Hepatocyte (in vitro differentiated cells): ENCODE results near the gene SLC39A11. TPM values are rescaled to one million over a fixed set of nuclear protein-coding genes. Genes with fewer than 3 reads are reported as not detected.

Experiments
- DNase-seq: peaks from one replicate; pipeline ENCODE4 v3.0.0-alpha.2; 2016; ENCODE audit warnings: low spot score
- H2AFZ ChIP-seq: fragments of 200-600 bp; sonication (generic); 2 replicates; pipeline ENCODE4 v1.6.0; 2016; ENCODE audit warnings: antibody characterized with exemption, mild to moderate bottlenecking
- H3K27ac ChIP-seq: fragments of 200-600 bp; sonication (generic); 2 replicates; pipeline ENCODE4 v1.5.1; 2016; ENCODE audit warnings: mild to moderate bottlenecking
- H3K27me3 ChIP-seq: fragments of 200-600 bp; sonication (generic); 2 replicates; pipeline ENCODE4 v1.6.1; 2016
- H3K36me3 ChIP-seq: fragments of 200-600 bp; sonication (generic); replicated peaks from 2 replicates; pipeline ENCODE4 v1.5.1; 2016; ENCODE audit warnings: low read depth; ENCODE audit not compliant: insufficient read depth
- H3K4me1 ChIP-seq: fragments of 200-600 bp; sonication (generic); 2 replicates; pipeline ENCODE4 v1.5.1; 2016; ENCODE audit warnings: mild to moderate bottlenecking, moderate library complexity; ENCODE audit not compliant: insufficient read depth
- H3K4me2 ChIP-seq: fragments of 200-600 bp; sonication (generic); 2 replicates; pipeline ENCODE4 v1.6.0; 2016
- H3K4me3 ChIP-seq: fragments of 200-600 bp; sonication (generic); 2 replicates; pipeline ENCODE4 v1.5.1; 2016; ENCODE audit warnings: mild to moderate bottlenecking
- H3K79me2 ChIP-seq: fragments of 200-600 bp; sonication (generic); 2 replicates; pipeline ENCODE4 v1.6.0; 2017; ENCODE audit warnings: mild to moderate bottlenecking
- H3K9me2 ChIP-seq: fragments of 200-600 bp; sonication (generic); replicated peaks from 2 replicates; pipeline ENCODE4 v1.6.0; 2017; ENCODE audit warnings: mild to moderate bottlenecking; ENCODE audit not compliant: insufficient read depth
- H3K9me3 ChIP-seq: fragments of 200-600 bp; sonication (generic); 2 replicates; pipeline ENCODE4 v1.5.1; 2016; ENCODE audit warnings: low read depth, mild to moderate bottlenecking
- H4K20me1 ChIP-seq: fragments of 200-600 bp; sonication (generic); 2 replicates; pipeline ENCODE4 v1.6.0; 2016; ENCODE audit warnings: mild to moderate bottlenecking; ENCODE audit not compliant: insufficient read depth, poor library complexity, severe bottlenecking
- CTCF ChIP-seq: fragments of 200-600 bp; sonication (generic); IDR thresholded peaks from 2 replicates; pipeline ENCODE4 v1.5.1; 2016; ENCODE audit warnings: antibody characterized with exemption, mild to moderate bottlenecking; ENCODE audit not compliant: poor library complexity
- EZH2 ChIP-seq: fragments of 200-600 bp; sonication (generic); IDR thresholded peaks from 2 replicates; pipeline ENCODE4 v1.6.1; 2016; ENCODE audit warnings: antibody characterized with exemption, mild to moderate bottlenecking, borderline replicate concordance
- EZH2phosphoT487 ChIP-seq: fragments of 200-600 bp; sonication (generic); IDR thresholded peaks from one replicate; pipeline ENCODE4 v1.6.1; 2018; ENCODE audit warnings: antibody characterized with exemption, mild to moderate bottlenecking, low read depth, moderate library complexity; ENCODE audit not compliant: unreplicated experiment, severe bottlenecking
- WGBS: methylation state at CpG from one replicate; pipeline ENCODE4 v1.1.6; 2016; ENCODE audit warnings: low lambda C conversion rate; ENCODE audit errors: missing lambda C conversion rate; 5-methylcytosine and 5-hydroxymethylcytosine counted together
- polyA plus RNA-seq: library from polyadenylated mRNA; unstranded; fragments of >200 nt; fragmentation: Nextera tagmentation; extraction: Ambion mirVana; gene quantifications from 2 replicates; pipeline ENCODE4 v1.2.1, GENCODE V29; 2016
- total RNA-seq: library from RNA; depleted of rRNA; stranded (reverse); fragments of >200 nt; gene quantifications from 2 replicates; pipeline ENCODE4 v1.2.3, GENCODE V29; 2014

SLC39A11 gene
- total and polyA plus RNA-seq, 2 experiments from 2014 or later: 37.7 to 39.1 TPM

- DNase-seq: no peak
- no peaks in the 10 kb centered on the region for H3K4me1 ChIP-seq
- H3K9me2 ChIP-seq: no peaks in the 10 kb centered on the region
- H3K9me3 ChIP-seq: no peaks in the 10 kb centered on the region
- no peak overlapping the region for H2AFZ ChIP-seq
- H3K27ac ChIP-seq: no peak overlapping the region
- WGBS: 81% methylated on average over 3 of the region's 3 CpGs
- H3K4me2 ChIP-seq: no peak overlapping the region
- no peak for TF ChIP-seq EZH2
- no peak for TF ChIP-seq CTCF
- TF ChIP-seq EZH2phosphoT487: no peak
- no peaks in the 10 kb centered on the region for H3K36me3 ChIP-seq
- H3K79me2 ChIP-seq: no peaks in the 10 kb centered on the region
- no peaks in the 10 kb centered on the region for H3K27me3 ChIP-seq
- H3K4me3 ChIP-seq: no peak overlapping the region
- H4K20me1 ChIP-seq: no peaks in the 10 kb centered on the region
Measured at GRCh38 chr17:73083432-73083831, 9.1 kb downstream of the SLC39A11 start.

GRCh38 chr17:73074566-73074965 lies 17.9 kb downstream of the SLC39A11 start:
- WGBS: 96% methylated on average over 2 of the region's 2 CpGs
- no peak overlapping the region for H2AFZ ChIP-seq

GRCh38 chr17:73072219-73072962 lies 20.1 kb downstream of the SLC39A11 start:
- Histone ChIP-seq H3K4me2 (no peak overlapping the region), H3K9me2 (no peaks in the 10 kb centered on the region), H3K4me3 (no peak overlapping the region), H3K36me3 (no peaks in the 10 kb centered on the region), H3K4me1 (peaks cover 20% of the 10 kb centered on the region), H2AFZ (no peak overlapping the region), H3K27ac (no peak overlapping the region), H3K79me2 (no peaks in the 10 kb centered on the region), H3K9me3 (no peaks in the 10 kb centered on the region), H4K20me1 (no peaks in the 10 kb centered on the region), H3K27me3 (no peaks in the 10 kb centered on the region)
- no peak for TF ChIP-seq CTCF
- TF ChIP-seq EZH2phosphoT487: no peak
- no peak for TF ChIP-seq EZH2
- 89% methylated on average over 14 of the region's 14 CpGs for WGBS
- DNase-seq: no peak

More at GRCh38 chr17:73074566-73074965, 17.9 kb downstream of the SLC39A11 start:
- no peak overlapping the region for H3K4me2 ChIP-seq
- no peaks in the 10 kb centered on the region for H3K79me2 ChIP-seq
- no peaks in the 10 kb centered on the region for H3K27me3 ChIP-seq
- H3K27ac ChIP-seq: no peak overlapping the region
- H3K36me3 ChIP-seq: no peaks in the 10 kb centered on the region
- H4K20me1 ChIP-seq: no peaks in the 10 kb centered on the region
- no peaks in the 10 kb centered on the region for H3K9me3 ChIP-seq
- peaks cover 2% of the 10 kb centered on the region for H3K4me1 ChIP-seq
- DNase-seq: no peak
- TF ChIP-seq EZH2phosphoT487: no peak
- no peak for TF ChIP-seq EZH2
- H3K4me3 ChIP-seq: no peak overlapping the region
- no peaks in the 10 kb centered on the region for H3K9me2 ChIP-seq

- Histone ChIP-seq H3K9me3 (no peaks in the 10 kb centered on the region), H3K9me2 (no peaks in the 10 kb centered on the region), H4K20me1 (no peaks in the 10 kb centered on the region), H3K27me3 (no peaks in the 10 kb centered on the region), H2AFZ (no peak overlapping the region), H3K4me1 (peaks cover 20% of the 10 kb centered on the region), H3K79me2 (no peaks in the 10 kb centered on the region), H3K36me3 (no peaks in the 10 kb centered on the region), H3K4me2 (no peak overlapping the region), H3K27ac (no peak overlapping the region), H3K4me3 (no peak overlapping the region)
- WGBS: 88% methylated on average over 8 of the region's 8 CpGs
- TF ChIP-seq EZH2phosphoT487 (no peak), EZH2 (no peak), CTCF (no peak)
- DNase-seq: no peak
Measured at GRCh38 chr17:73071066-73071999, 21.2 kb downstream of the SLC39A11 start.
